SK-N-SH (cell line): ENCODE data around the gene MOV10L1. TPM values are rescaled to one million over a fixed set of nuclear protein-coding genes. Genes with fewer than 3 reads are reported as not detected.

Source experiments
- CTCF ChIA-PET: fragments of 300-600, 350-600 bp; formaldehyde crosslinking; extraction: SDS; loops from one replicate; lab custom pipeline; 2021; lab: Yijun Ruan, JAX
- POLR2A ChIA-PET: fragments of 350-600 bp; sonication (Branson Sonifier 250); formaldehyde crosslinking; extraction: SDS; loops from one replicate; lab custom pipeline; 2020; ENCODE audit warnings: antibody characterized with exemption, inconsistent platforms; lab: Yijun Ruan, JAX
- DNase-seq: peaks from one replicate; pipeline ENCODE4 v3.0.0; 2012
- H2AFZ ChIP-seq: fragments of 200-600 bp; sonication (generic); 2 replicates; pipeline ENCODE4 v1.8.1; 2016; ENCODE audit warnings: antibody characterized with exemption, mild to moderate bottlenecking, low read depth
- H3F3A ChIP-seq: fragments of 200-600 bp; sonication (generic); replicated peaks from 2 replicates; pipeline ENCODE3; 2016; ENCODE audit warnings: antibody characterized with exemption, mild to moderate bottlenecking; ENCODE audit not compliant: insufficient read depth
- H3K27ac ChIP-seq, 2 experiments: fragments of 200-500 bp in 1 of 2; fragments of 200-600 bp in 1 of 2; sonication (Bioruptor generic) in 1 of 2; sonication (generic), shearing (Covaris generic) in 1 of 2; 2 replicates each; pipeline versions ENCODE4 v1.5.1 to v1.6.1; 2014 to 2016; ENCODE audit warnings: low read depth in 2 of 2, inconsistent platforms in 1 of 2, low read length in 1 of 2, mild to moderate bottlenecking in 1 of 2, mixed read lengths in 1 of 2
- H3K27me3 ChIP-seq: fragments of 200-600 bp; sonication (generic), shearing (Covaris generic); 2 replicates; pipeline ENCODE4 v1.6.1; 2016; ENCODE audit warnings: mixed run types; ENCODE audit not compliant: insufficient read depth
- H3K36me3 ChIP-seq, 2 experiments: fragments of 200-500 bp in 1 of 2; fragments of 200-600 bp in 1 of 2; sonication (Bioruptor generic) in 1 of 2; sonication (generic) in 1 of 2; replicated peaks in 1 of 2; 2 replicates each; pipeline versions ENCODE3 to v1.5.1; 2014 to 2016; ENCODE audit warnings: low read length in 1 of 2, mild to moderate bottlenecking in 1 of 2; ENCODE audit not compliant: insufficient read depth in 2 of 2, control insufficient read depth in 1 of 2
- H3K4me1 ChIP-seq, 2 experiments: fragments of 200-500 bp in 1 of 2; fragments of 200-600 bp in 1 of 2; sonication (Bioruptor generic) in 1 of 2; sonication (generic), shearing (Covaris generic) in 1 of 2; 2 replicates each; pipeline versions ENCODE4 v1.5.1 to v1.6.1; 2014 to 2016; ENCODE audit warnings: low read depth in 1 of 2, low read length in 1 of 2, mixed run types in 1 of 2; ENCODE audit not compliant: insufficient read depth in 2 of 2, control insufficient read depth in 1 of 2
- H3K4me2 ChIP-seq: fragments of 200-600 bp; sonication (generic), shearing (Covaris generic); 2 replicates; pipeline ENCODE4 v1.6.1; 2017; ENCODE audit warnings: mixed run types
- H3K4me3 ChIP-seq, 2 experiments: fragments of 200-500 bp in 1 of 2; fragments of 200-600 bp in 1 of 2; sonication (Bioruptor generic) in 1 of 2; sonication (generic), shearing (Covaris generic) in 1 of 2; 2 replicates each; pipeline versions ENCODE4 v1.5.1 to v1.8.1; 2014 to 2016; ENCODE audit warnings: low read depth in 2 of 2, inconsistent platforms in 1 of 2, low read length in 1 of 2, mild to moderate bottlenecking in 1 of 2, mixed read lengths in 1 of 2, moderate library complexity in 1 of 2
- H3K79me2 ChIP-seq: fragments of 200-600 bp; sonication (generic); 2 replicates; pipeline ENCODE4 v1.8.1; 2017; ENCODE audit warnings: mild to moderate bottlenecking; ENCODE audit not compliant: insufficient read depth
- H3K9ac ChIP-seq: fragments of 200-600 bp; sonication (generic); 2 replicates; pipeline ENCODE4 v1.6.1; 2017; ENCODE audit warnings: mixed run types
- H3K9me2 ChIP-seq: fragments of 200-600 bp; sonication (generic); 2 replicates; pipeline ENCODE4 v1.6.1; 2017; ENCODE audit warnings: mixed run types
- H3K9me3 ChIP-seq: fragments of 200-600 bp; sonication (generic); 2 replicates; pipeline ENCODE4 v1.6.1; 2017; ENCODE audit warnings: mixed run types, mild to moderate bottlenecking, moderate library complexity
- H4K20me1 ChIP-seq: fragments of 200-600 bp; sonication (generic); 2 replicates; pipeline ENCODE4 v1.6.1; 2017; ENCODE audit warnings: mild to moderate bottlenecking, mixed run types; ENCODE audit not compliant: insufficient read depth
- EP300 ChIP-seq, 2 experiments: IDR thresholded peaks; 2 replicates each; pipeline versions ENCODE4 v1.4.0 to v1.6.1; 2012; ENCODE audit warnings: borderline replicate concordance in 1 of 2, low read depth in 1 of 2, low read length in 1 of 2
- EZH2phosphoT487 ChIP-seq: fragments of 200-600 bp; sonication (generic); IDR thresholded peaks from 2 replicates; pipeline ENCODE4 v1.6.1; 2017; ENCODE audit warnings: low read depth, mixed run types, mild to moderate bottlenecking, antibody characterized with exemption, moderate library complexity, borderline replicate concordance
- FOSL2 ChIP-seq: IDR thresholded peaks from 2 replicates; pipeline ENCODE4 v1.4.0; 2012; ENCODE audit warnings: low read depth, mild to moderate bottlenecking, moderate library complexity, borderline replicate concordance
- FOXM1 ChIP-seq: IDR thresholded peaks from 2 replicates; pipeline ENCODE4 v1.4.0; 2012; ENCODE audit warnings: low read depth, mild to moderate bottlenecking
- GATA2 ChIP-seq: sonication (generic); formaldehyde crosslinking; IDR thresholded peaks from 2 replicates; pipeline ENCODE4 v1.5.0; 2020; ENCODE audit warnings: mild to moderate bottlenecking, missing genetic modification reagents
- NRF1 ChIP-seq: IDR thresholded peaks from 2 replicates; pipeline ENCODE4 v1.6.1; 2012; ENCODE audit warnings: low read depth, mild to moderate bottlenecking, low read length
- PBX3 ChIP-seq: IDR thresholded peaks from 2 replicates; pipeline ENCODE4; 2012
- RCOR1 ChIP-seq: fragments of 150-350 bp; IDR thresholded peaks from 2 replicates; pipeline ENCODE4 v1.6.1; 2017; ENCODE audit warnings: antibody characterized with exemption, low read length
- USF2 ChIP-seq: fragments of 150-350 bp; IDR thresholded peaks from 2 replicates; pipeline ENCODE4 v1.6.1; 2017; ENCODE audit warnings: antibody characterized with exemption, low read length, low read depth, borderline replicate concordance
- WGBS: methylation state at CpG from one replicate; pipeline ENCODE4 v1.1.6; 2017; ENCODE audit warnings: low lambda C conversion rate; 5-methylcytosine and 5-hydroxymethylcytosine counted together
- polyA plus RNA-seq, 3 experiments: library from polyadenylated mRNA; depleted of rRNA; stranded (reverse); fragments of >200 nt; gene quantifications; 2 replicates each; pipeline ENCODE4 v1.2.3, GENCODE V29; 2012

MOV10L1 gene
- polyA plus RNA-seq, 1 of the 3 experiments (the other 2 are of a cell fraction) = 2.1 TPM

- WGBS = 98% methylated on average over 17 of the region's 32 CpGs
- Histone ChIP-seq H3F3A (no peaks in the 10 kb centered on the region), H2AFZ (no peak overlapping the region)
Observed at GRCh38 chr22:50184004-50184901, 94.4 kb downstream of the MOV10L1 start.

GRCh38 chr22:50184902-50185374 lies 95.1 kb downstream of the MOV10L1 start:
- ChIA-PET POLR2A (no interaction called here), CTCF (interaction anchor here (1.0 to 1.2 kb wide), 2 partner anchors 36 to 38 kb away, joined by 3 to 5 read pairs; no protein-coding TSS in a partner anchor)
- H3K4me2 ChIP-seq = no peak overlapping the region
- peaks cover 39% of the 10 kb centered on the region for H3K79me2 ChIP-seq
- H3K9ac ChIP-seq = no peak overlapping the region
- no peak for DNase-seq
- no peak overlapping the region; a peak in 1 of 4 replicates for H3K27ac ChIP-seq
- 0 out of 2 replicates have a peak, but pooled peaks cover 10% of the 10 kb centered on the region for H4K20me1 ChIP-seq
- TF ChIP-seq USF2 (no peak), GATA2 (no peak)
- 0 out of 2 replicates have a peak overlapping the region, but pooled peaks have one; percentile 72 for H2AFZ ChIP-seq
- no peak overlapping the region for H3K4me3 ChIP-seq
- H3K9me3 ChIP-seq = no peaks in the 10 kb centered on the region
- peaks cover 3 to 39% of the 10 kb centered on the region in 2 experiments; a peak in 2 of 4 replicates for H3K4me1 ChIP-seq
- peaks cover 0 to 5% of the 10 kb centered on the region in 2 experiments for H3K36me3 ChIP-seq
- H3F3A ChIP-seq = no peaks in the 10 kb centered on the region
- H3K27me3 ChIP-seq = no peaks in the 10 kb centered on the region
- 95% methylated on average over 49 of the region's 63 CpGs for WGBS
- H3K9me2 ChIP-seq = no peaks in the 10 kb centered on the region

More at GRCh38 chr22:50184004-50184901, 94.4 kb downstream of the MOV10L1 start:
- H3K4me1 ChIP-seq = peaks cover 0 to 33% of the 10 kb centered on the region in 2 experiments; a peak in 2 of 4 replicates
- H3K9me2 ChIP-seq = no peaks in the 10 kb centered on the region
- TF ChIP-seq FOXM1 = no peak
- TF ChIP-seq EP300 (IDR thresholded peaks at IDR 0.05; ENCODE audit: borderline replicate concordance in 1 of 2, low read depth in 1 of 2, low read length in 1 of 2) = no peak
- DNase-seq = no peak
- peaks cover 32% of the 10 kb centered on the region for H3K79me2 ChIP-seq
- no peaks in the 10 kb centered on the region for H3K9me3 ChIP-seq
- H3K27ac ChIP-seq = peak overlapping the region in 1 of 2 experiments; percentile 47; a peak in 1 of 4 replicates
- 0 out of 2 replicates have a peak, but pooled peaks cover 6% of the 10 kb centered on the region for H4K20me1 ChIP-seq
- CTCF ChIA-PET = interaction anchor here (1.2 kb wide), 2 partner anchors 11 to 37 kb away, joined by 3 to 5 read pairs; no protein-coding TSS in a partner anchor
- no peak overlapping the region for H3K4me3 ChIP-seq
- no peaks in the 10 kb centered on the region for H3K27me3 ChIP-seq
- H3K9ac ChIP-seq = no peak overlapping the region
- POLR2A ChIA-PET = no interaction called here
- H3K4me2 ChIP-seq = no peak overlapping the region
- H3K36me3 ChIP-seq = peaks cover 0 to 5% of the 10 kb centered on the region in 2 experiments

GRCh38 chr22:50185375-50186087 lies 95.7 kb downstream of the MOV10L1 start, which contains the start of gene TRABD:
Gene TRABD, plus strand, starts transcription at chr22:50185913. Its CDS starts 7,148 bp downstream, at chr22:50193061.
- H3K79me2 ChIP-seq = peaks cover 43% of the 10 kb centered on the region
- ChIA-PET CTCF (interaction anchor here (1.0 kb wide), 1 partner anchor 36 kb away, joined by 3 read pairs; no protein-coding TSS in a partner anchor), POLR2A (no interaction called here)
- H4K20me1 ChIP-seq = 0 out of 2 replicates have a peak, but pooled peaks cover 14% of the 10 kb centered on the region
- H3K4me2 ChIP-seq = peak within 1 kb of the TSS; percentile 93
- peak within 1 kb of the TSS; percentile 71 for H3K9ac ChIP-seq
- peaks cover 0 to 5% of the 10 kb centered on the region in 2 experiments for H3K36me3 ChIP-seq
- no peaks in the 10 kb centered on the region for H3K9me3 ChIP-seq
- peak; percentile 99 for DNase-seq
- H3F3A ChIP-seq = no peaks in the 10 kb centered on the region
- no peaks in the 10 kb centered on the region for H3K9me2 ChIP-seq
- 40% methylated on average over 27 of the region's 90 CpGs for WGBS
- H3K4me1 ChIP-seq = peaks cover 4 to 45% of the 10 kb centered on the region in 2 experiments; a peak in 2 of 4 replicates
- H2AFZ ChIP-seq = peak within 1 kb of the TSS; percentile 72; the same call in 1 of the 2 replicates
- H3K27ac ChIP-seq = peak within 1 kb of the TSS in 1 of 2 experiments; percentile 69; a peak in 1 of 4 replicates
- TF ChIP-seq FOXM1 = no peak
- peak; percentile 40; the same call in 1 of the 2 replicates for TF ChIP-seq NRF1
- no peak for TF ChIP-seq PBX3
- no peak for TF ChIP-seq EZH2phosphoT487
- no peak for TF ChIP-seq FOSL2
- 0 out of 2 replicates have a peak, but pooled peaks have one; percentile 16 for TF ChIP-seq RCOR1
- no peaks in the 10 kb centered on the region for H3K27me3 ChIP-seq
- peak within 1 kb of the TSS; percentile 68 to 73 for H3K4me3 ChIP-seq
